ENCODE results near the gene LAMP1. TPM values are rescaled to one million over a fixed set of nuclear protein-coding genes. Genes with fewer than 3 reads are reported as not detected.

The LAMP1 gene
- total and polyA plus RNA-seq, 12 donors: 35.9 to 153 (median 97.3) TPM

DNA sequence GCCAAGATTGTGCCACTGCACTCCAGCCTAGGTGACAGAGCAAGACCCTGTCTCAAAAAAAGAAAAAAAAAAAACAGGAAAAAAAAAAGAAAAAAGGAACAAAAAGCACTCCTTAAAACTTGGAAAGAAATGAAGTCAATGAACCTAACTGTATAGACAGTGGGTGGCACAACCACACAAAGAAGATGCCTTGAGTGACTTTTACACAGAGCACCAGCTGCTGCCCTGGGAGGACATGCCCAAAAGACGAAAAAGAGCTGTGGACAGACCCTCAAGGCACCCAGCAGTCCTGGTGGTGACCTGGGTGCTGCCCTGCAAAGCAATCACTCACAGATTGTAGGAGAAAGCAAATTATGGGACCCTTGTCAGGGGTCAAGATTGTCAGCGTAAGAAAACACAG lies 5.9 kb upstream of the LAMP1 start:
- TF ChIP-seq, protein P1, sequence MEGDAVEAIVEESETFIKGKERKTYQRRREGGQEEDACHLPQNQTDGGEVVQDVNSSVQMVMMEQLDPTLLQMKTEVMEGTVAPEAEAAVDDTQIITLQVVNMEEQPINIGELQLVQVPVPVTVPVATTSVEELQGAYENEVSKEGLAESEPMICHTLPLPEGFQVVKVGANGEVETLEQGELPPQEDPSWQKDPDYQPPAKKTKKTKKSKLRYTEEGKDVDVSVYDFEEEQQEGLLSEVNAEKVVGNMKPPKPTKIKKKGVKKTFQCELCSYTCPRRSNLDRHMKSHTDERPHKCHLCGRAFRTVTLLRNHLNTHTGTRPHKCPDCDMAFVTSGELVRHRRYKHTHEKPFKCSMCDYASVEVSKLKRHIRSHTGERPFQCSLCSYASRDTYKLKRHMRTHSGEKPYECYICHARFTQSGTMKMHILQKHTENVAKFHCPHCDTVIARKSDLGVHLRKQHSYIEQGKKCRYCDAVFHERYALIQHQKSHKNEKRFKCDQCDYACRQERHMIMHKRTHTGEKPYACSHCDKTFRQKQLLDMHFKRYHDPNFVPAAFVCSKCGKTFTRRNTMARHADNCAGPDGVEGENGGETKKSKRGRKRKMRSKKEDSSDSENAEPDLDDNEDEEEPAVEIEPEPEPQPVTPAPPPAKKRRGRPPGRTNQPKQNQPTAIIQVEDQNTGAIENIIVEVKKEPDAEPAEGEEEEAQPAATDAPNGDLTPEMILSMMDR (IDR thresholded peaks at IDR 0.05): no peak
- WGBS, 2 donors: 54 to 62% methylated on average over 2 of the region's 2 CpGs
- H3K9me3 ChIP-seq: no peaks in the 10 kb centered on the region
- H3K27me3 ChIP-seq: peaks cover 0 to 50% (median 26%) of the 10 kb centered on the region in 7 donors
- no peak for ATAC-seq
- no peak overlapping the region for H3K4me3 ChIP-seq
- no peak for DNase-seq
- H3K4me1 ChIP-seq: peaks cover 0 to 20% (median 5%) of the 10 kb centered on the region in 9 donors
- H3K36me3 ChIP-seq: no peaks in the 10 kb centered on the region
- intact Hi-C loops (cut with DNase I): no loop called here
- H3K27ac ChIP-seq: no peak overlapping the region

DNA sequence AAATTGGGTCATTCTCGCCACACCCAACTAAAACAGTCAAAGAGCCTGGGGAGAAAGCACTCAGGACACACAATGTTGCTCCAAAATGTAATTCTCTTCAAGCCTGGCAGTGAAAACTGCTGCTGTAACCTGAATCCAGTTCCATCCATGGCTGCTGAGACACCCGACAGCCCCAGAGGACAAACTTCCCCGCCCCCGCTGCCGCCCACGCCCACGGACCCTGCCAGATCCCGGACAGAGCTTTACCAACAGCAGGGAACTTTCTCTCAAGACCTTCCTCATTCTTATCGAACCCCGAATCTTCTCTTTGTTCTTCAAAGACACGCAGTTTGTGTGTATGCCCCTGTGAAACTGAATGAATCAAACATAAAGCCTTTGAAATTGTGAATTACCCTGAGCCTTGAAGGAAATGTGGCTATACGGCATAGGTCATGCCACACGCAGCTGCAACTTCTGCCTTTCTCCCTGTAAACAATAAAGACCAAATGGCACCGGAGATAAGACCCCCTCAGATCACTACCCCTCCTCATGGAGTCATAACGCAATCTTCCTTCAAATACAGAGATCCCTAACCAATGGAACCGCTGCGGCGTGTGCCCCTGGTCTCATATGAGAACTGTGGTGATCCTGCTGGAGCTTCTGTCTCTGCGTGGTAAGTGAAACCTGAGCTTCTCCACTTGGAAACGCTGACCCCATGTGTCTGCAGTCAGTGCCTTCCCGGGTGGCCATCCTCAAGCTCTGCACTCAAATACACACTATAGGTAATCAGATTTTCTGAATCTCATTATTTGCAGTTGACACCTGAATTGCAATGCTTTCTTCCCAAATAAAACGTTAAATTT lies 4.8 kb upstream of the LAMP1 start:
- no peak for ATAC-seq
- Histone ChIP-seq H3K4me1 (peaks cover 0 to 23% (median 10%) of the 10 kb centered on the region in 9 donors), H3K9me3 (no peaks in the 10 kb centered on the region), H3K36me3 (no peaks in the 10 kb centered on the region), H3K4me3 (peak overlapping the region in 9 of 10 donors; percentile 1 to 37 (median 21)), H3K27ac (peak overlapping the region in 1 of 10 donors; percentile 44), H3K27me3 (peaks cover 0 to 43% (median 25%) of the 10 kb centered on the region in 7 donors)
- WGBS, 2 donors: 15 to 17% methylated on average over 22 of the region's 22 CpGs
- TF ChIP-seq, protein P1 (IDR thresholded peaks at IDR 0.05): no peak
- intact Hi-C loops (cut with DNase I): no loop called here
- peak in 1 of 2 donors; percentile 32 for DNase-seq

- H3K27ac ChIP-seq: no peak overlapping the region
- DNase-seq: no peak
- H3K36me3 ChIP-seq: no peaks in the 10 kb centered on the region
- ATAC-seq: no peak
- WGBS, 2 donors: 78 to 80% methylated on average over 9 of the region's 9 CpGs
- H3K4me1 ChIP-seq: peaks cover 0 to 31% (median 22%) of the 10 kb centered on the region in 9 donors
- TF ChIP-seq, protein P1 (IDR thresholded peaks at IDR 0.05): no peak
- intact Hi-C loops (cut with DNase I): no loop called here
- no peak overlapping the region for H3K4me3 ChIP-seq
- no peaks in the 10 kb centered on the region for H3K9me3 ChIP-seq
- peaks cover 0 to 35% (median 20%) of the 10 kb centered on the region in 7 donors for H3K27me3 ChIP-seq
These were observed 3.4 kb upstream of the LAMP1 start for GRCh38 chr13:113293686-113294085.

DNA sequence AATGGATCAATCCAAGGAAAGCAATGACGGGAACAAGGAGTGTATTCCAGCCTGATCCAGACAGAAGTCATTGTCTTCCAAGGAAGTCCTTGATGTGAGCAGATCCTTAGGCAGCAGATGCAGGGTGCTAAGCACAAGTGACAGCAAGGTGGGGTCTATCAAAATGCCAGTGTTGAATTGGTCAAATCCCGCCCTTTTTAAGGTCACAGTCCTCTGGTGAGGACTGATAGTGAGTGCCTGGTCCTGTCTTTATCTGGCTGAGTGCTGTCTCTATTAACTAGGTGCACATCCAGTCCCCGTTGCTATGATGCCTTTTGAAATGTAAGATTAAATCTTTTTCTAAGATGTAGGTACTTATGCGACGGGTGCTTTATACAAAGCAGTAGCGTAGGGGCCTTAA lies 1.3 kb upstream of the LAMP1 start:
- DNase-seq (no peak), ATAC-seq (no peak)
- H3K27ac ChIP-seq: no peak overlapping the region
- H3K36me3 ChIP-seq: peaks cover 0 to 2% (median 0%) of the 10 kb centered on the region in 9 donors
- intact Hi-C loops (cut with DNase I): loop anchor here in 1 of 10 donors (5.0 kb wide), 1 partner anchor 97 kb away; no protein-coding TSS in a partner anchor
- H3K4me3 ChIP-seq: peak overlapping the region in 2 of 10 donors; percentile 76 to 95
- H3K27me3 ChIP-seq: peaks cover 0 to 18% (median 8%) of the 10 kb centered on the region in 7 donors
- no peaks in the 10 kb centered on the region for H3K9me3 ChIP-seq
- TF ChIP-seq, protein P1 (IDR thresholded peaks at IDR 0.05): no peak
- H3K4me1 ChIP-seq: peaks cover 0 to 52% (median 25%) of the 10 kb centered on the region in 9 donors
- 87 to 92% methylated on average over 6 of the region's 6 CpGs for WGBS, 2 donors
